CD4-positive, alpha-beta T cell treated with Interferon alpha-2 for 1 hour (primary cell): ENCODE results near the gene PPP1R10.

ENCODE experiments used
- DNase-seq, 2 donors: peaks; one replicate each; pipeline ENCODE4 v3.0.0-alpha.2; 2020 to 2022

PPP1R10 gene

GRCh38 chr6:30555816-30556065 lies 61.3 kb downstream of the PPP1R10 start:
- DNase-seq: no peak

- peak in 1 of 2 donors; percentile 15 for DNase-seq
These were observed 61.9 kb downstream of the PPP1R10 start for GRCh38 chr6:30554962-30555815.

GRCh38 chr6:30554404-30554803 lies 62.6 kb downstream of the PPP1R10 start:
- no peak for DNase-seq
